A549 (cell line): ENCODE measurements around the gene TMEM179. TPM values are rescaled to one million over a fixed set of nuclear protein-coding genes. Genes with fewer than 3 reads are reported as not detected.
A peak's percentile ranks its signal among the peaks of the same experiment; 100 is the strongest.

Experiments
- ATAC-seq, 2 experiments: fragments of 200-7000 bp in 1 of 2; fragments of >200 bp in 1 of 2; cut with Nextera tagmentation in 1 of 2; cut with Tn5 transposase in 1 of 2; 3 replicates each; pipeline versions ENCODE4 v1.8.0 to v1.9.1; 2018 to 2020; ENCODE audit warnings: mild to moderate bottlenecking in 1 of 2, moderate library complexity in 1 of 2
- CTCF ChIA-PET: fragments of 300-600 bp; sonication (Branson Sonifier 250); formaldehyde crosslinking; extraction: SDS; loops from one replicate; lab custom pipeline; 2021; ENCODE audit warnings: antibody characterized with exemption, inconsistent platforms; lab: Yijun Ruan, JAX
- POLR2A ChIA-PET: fragments of 350-600 bp; formaldehyde crosslinking; extraction: SDS; loops from one replicate; lab custom pipeline; 2021; ENCODE audit warnings: antibody characterized with exemption, inconsistent platforms; lab: Yijun Ruan, JAX
- DNase-seq, 2 experiments: peaks; one replicate each; pipeline versions ENCODE4 v3.0.0 to v3.0.0-alpha.2; 2011 to 2016; ENCODE audit warnings: low read depth in 1 of 2, low spot score in 1 of 2
- FAIRE-seq: peaks from 2 replicates; lab custom pipeline; 2011; peaks lifted over from hg19 to GRCh38; lab: Jason Lieb, UNC
- H3K27ac ChIP-seq, 2 experiments: fragments of >200 bp; sonication (Bioruptor Twin); formaldehyde crosslinking; 3 replicates each; pipeline ENCODE4 v1.5.1; 2016 to 2017
- H3K4me1 ChIP-seq: fragments of >200 bp; sonication (Bioruptor Twin); formaldehyde crosslinking; 3 replicates; pipeline ENCODE4 v1.6.1; 2016
- H3K4me2 ChIP-seq: fragments of >200 bp; sonication (Bioruptor Twin); formaldehyde crosslinking; 3 replicates; pipeline ENCODE4 v1.6.1; 2016
- H3K4me3 ChIP-seq: fragments of >200 bp; sonication (Bioruptor Twin); formaldehyde crosslinking; 3 replicates; pipeline ENCODE4 v1.5.1; 2016
- H3K9me3 ChIP-seq: fragments of >200 bp; sonication (Bioruptor Twin); formaldehyde crosslinking; 3 replicates; pipeline ENCODE4 v1.6.1; 2016
- EP300 ChIP-seq, 2 experiments: fragments of >200 bp; sonication (Bioruptor Twin); formaldehyde crosslinking; IDR thresholded peaks; 2 replicates in 1 of 2; 3 replicates in 1 of 2; pipeline ENCODE4 v1.6.1; 2016 to 2017
- FOSL2 ChIP-seq, 2 experiments: fragments of 450-650 bp in 1 of 2; fragments of >200 bp in 1 of 2; sonication (Bioruptor Twin) in 1 of 2; formaldehyde crosslinking; IDR thresholded peaks; 2 replicates each; pipeline versions ENCODE4 v1.5.0 to v1.6.1; 2016 to 2020; ENCODE audit warnings: mild to moderate bottlenecking in 1 of 2, moderate library complexity in 1 of 2
- FOXS1 ChIP-seq: fragments of 250-450 bp; sonication (Bioruptor Pico); IDR thresholded peaks from 2 replicates; pipeline ENCODE4 v1.5.0; 2020; ENCODE audit warnings: mild to moderate bottlenecking, moderate library complexity
- GATA3 ChIP-seq: IDR thresholded peaks from 2 replicates; pipeline ENCODE4 v1.6.1; 2012; ENCODE audit warnings: borderline replicate concordance
- HOXB5 ChIP-seq: fragments of 250-450 bp; sonication (Bioruptor Pico); IDR thresholded peaks from 2 replicates; pipeline ENCODE4 v1.5.0; 2020; ENCODE audit warnings: mild to moderate bottlenecking, moderate library complexity
- JUN ChIP-seq, 2 experiments: fragments of >200 bp; sonication (Bioruptor Twin); formaldehyde crosslinking; IDR thresholded peaks; 2 replicates in 1 of 2; 3 replicates in 1 of 2; pipeline ENCODE4 v1.6.1; 2016 to 2017
- KDM5A ChIP-seq: fragments of 200-600 bp; sonication (generic); IDR thresholded peaks from 2 replicates; pipeline ENCODE4 v1.6.1; 2016; ENCODE audit warnings: antibody characterized with exemption, mild to moderate bottlenecking
- NFE2L2 ChIP-seq: fragments of 150-350 bp; conservative IDR thresholded peaks from 2 replicates; pipeline ENCODE4 v1.6.1; 2014; ENCODE audit warnings: low read length
- REST ChIP-seq: fragments of 200-600 bp; sonication (generic); IDR thresholded peaks from 2 replicates; pipeline ENCODE4 v1.6.1; 2016; ENCODE audit warnings: antibody characterized with exemption, mild to moderate bottlenecking, moderate library complexity
- SREBF2 ChIP-seq: fragments of 450-650 bp; IDR thresholded peaks from 2 replicates; pipeline ENCODE4 v1.6.1; 2014; ENCODE audit warnings: mild to moderate bottlenecking, moderate library complexity
- USF2 ChIP-seq: fragments of 450-650 bp; IDR thresholded peaks from 2 replicates; pipeline ENCODE4 v1.6.1; 2014; ENCODE audit warnings: antibody characterized with exemption
- WGBS: methylation state at CpG from one replicate; pipeline ENCODE4 v1.1.6; 2017; ENCODE audit errors: missing lambda C conversion rate; 5-methylcytosine and 5-hydroxymethylcytosine counted together
- polyA plus RNA-seq, 4 experiments: library from polyadenylated mRNA; depleted of rRNA in 3 of 4; stranded (reverse); fragments of >200 nt; fragmentation: RNase III in 1 of 4; extraction: RNeasy Plus Mini Kit Qiagen cat#74134 plus additional on column Dnase treatment in 1 of 4; gene quantifications; 2 replicates in 3 of 4; 3 replicates in 1 of 4; pipeline ENCODE4 v1.2.3, GENCODE V29; 2011 to 2017

Gene TMEM179
- polyA plus RNA-seq, 2 of the 4 experiments (the other 2 are of a cell fraction) = 0.63 TPM; not detected in 1

- Histone ChIP-seq H3K27ac (no peak overlapping the region), H3K4me3 (no peak overlapping the region), H3K4me2 (peak overlapping the region; percentile 44; the same call in 1 of the 3 replicates), H3K9me3 (no peaks in the 10 kb centered on the region), H3K4me1 (no peaks in the 10 kb centered on the region)
- WGBS = 4% methylated on average over 12 of the region's 24 CpGs
- DNase-seq = no peak
- ChIA-PET CTCF (interaction anchor here (0.5 to 1.8 kb wide), 8 partner anchors 10 to 468 kb away, joined by 3 to 6 read pairs (median 3); no protein-coding TSS in a partner anchor), POLR2A (interaction anchor here (0.7 kb wide), 1 partner anchor 9 kb away, joined by 3 read pairs; no protein-coding TSS in a partner anchor)
- ATAC-seq = peak in 1 of 2 experiments; percentile 19; a peak in 3 of 6 replicates
- FAIRE-seq = no peak
- no peak for TF ChIP-seq EP300 (IDR thresholded peaks at IDR 0.05)
These were observed 58.5 kb downstream of the TMEM179 start for GRCh38 chr14:104545942-104546501.

DNA sequence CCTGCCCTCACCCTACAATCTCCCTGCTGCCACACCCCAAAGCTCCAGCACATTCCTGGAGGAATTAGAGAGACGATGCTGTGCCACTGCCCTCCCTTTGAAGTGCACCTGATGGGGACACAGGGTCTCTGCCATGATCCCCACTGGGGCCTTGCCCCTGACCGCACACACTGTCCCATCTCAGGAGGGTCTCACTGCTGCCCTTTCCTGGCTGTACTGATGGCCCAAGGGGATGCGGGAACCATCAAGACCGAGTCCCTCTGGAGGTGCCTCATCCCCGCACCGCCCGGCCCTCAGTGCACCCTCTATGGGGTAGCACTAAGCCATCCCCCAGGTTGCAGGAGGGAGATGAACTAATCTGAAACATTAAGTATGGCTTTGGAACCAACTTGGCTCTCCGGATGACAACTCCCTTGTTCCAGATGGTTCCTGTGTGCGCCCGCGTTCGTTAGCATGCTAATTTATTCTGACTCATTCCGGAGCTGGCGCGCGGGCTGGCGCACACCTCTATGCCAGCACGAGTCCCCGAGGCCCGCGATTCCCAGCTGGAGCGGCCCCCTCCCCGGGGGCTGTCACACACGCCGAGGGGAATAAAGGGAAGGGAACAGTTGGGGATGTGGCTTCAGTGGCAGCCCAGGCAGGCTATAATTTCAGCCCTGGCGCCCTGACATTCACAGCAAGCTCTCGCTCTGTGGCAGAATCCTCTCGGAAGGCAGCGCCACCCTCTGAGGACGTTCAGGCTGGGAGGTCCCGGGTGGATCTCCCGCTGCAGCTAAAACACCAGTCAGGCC, 59.2 kb downstream of the TMEM179 start:
- no peak for FAIRE-seq
- H3K4me3 ChIP-seq = no peak overlapping the region
- TF ChIP-seq USF2 = no peak
- TF ChIP-seq FOXS1 = no peak
- no peak for TF ChIP-seq GATA3
- TF ChIP-seq REST = no peak
- TF ChIP-seq JUN (IDR thresholded peaks at IDR 0.05) = no peak
- TF ChIP-seq HOXB5 (CRISPR knock-in tag) = no peak
- no peak for TF ChIP-seq NFE2L2
- TF ChIP-seq FOSL2 (IDR thresholded peaks at IDR 0.05) = no peak
- TF ChIP-seq FOSL2 (CRISPR knock-in tag; IDR thresholded peaks at IDR 0.05) = no peak
- WGBS = 31% methylated on average over 31 of the region's 32 CpGs
- ChIA-PET POLR2A (no interaction called here), CTCF (interaction anchor here (0.8 to 1.6 kb wide), 6 partner anchors 13 to 467 kb away, joined by 3 to 4 read pairs (median 3); no protein-coding TSS in a partner anchor)
- no peak overlapping the region for H3K27ac ChIP-seq
- H3K4me1 ChIP-seq = no peaks in the 10 kb centered on the region
- no peak overlapping the region for H3K4me2 ChIP-seq
- no peak for DNase-seq
- peak in 1 of 2 experiments; percentile 17; a peak in 2 of 6 replicates for ATAC-seq
- H3K9me3 ChIP-seq = no peaks in the 10 kb centered on the region

DNA sequence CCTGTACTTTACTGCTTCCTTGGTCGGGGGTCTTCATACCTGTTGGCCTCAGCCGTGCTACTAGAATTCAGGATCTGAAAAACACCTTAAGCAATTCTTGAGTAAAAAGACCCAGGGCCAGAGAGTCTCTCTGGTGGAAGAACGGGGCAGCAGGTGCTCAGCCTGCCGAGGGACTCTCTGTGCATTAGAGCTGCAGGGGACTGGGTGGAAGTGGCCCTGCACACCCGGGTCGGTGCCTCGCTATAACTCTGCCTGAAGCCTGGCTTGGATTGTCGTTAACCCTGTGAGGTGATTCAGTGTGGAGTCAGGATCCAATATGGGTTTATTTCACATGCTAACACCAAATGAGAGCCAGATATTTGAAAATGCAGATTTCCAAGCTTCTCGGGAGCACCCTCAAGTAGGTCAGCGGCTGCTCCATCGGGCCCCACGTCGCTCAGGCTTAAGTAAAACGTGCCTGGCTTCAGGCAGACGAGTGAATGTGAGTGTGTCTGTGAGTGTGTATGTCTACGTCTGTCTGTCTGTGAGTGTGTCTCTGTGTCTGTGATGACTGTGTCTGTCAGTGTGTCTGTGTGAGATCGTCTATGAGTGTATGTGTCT, 60.1 kb downstream of the TMEM179 start:
- TF ChIP-seq KDM5A = no peak
- TF ChIP-seq EP300 (IDR thresholded peaks at IDR 0.05) = no peak
- TF ChIP-seq SREBF2 = no peak
- ChIA-PET POLR2A (no interaction called here), CTCF (interaction anchor here (1.2 to 1.6 kb wide), 4 partner anchors 10 to 407 kb away, joined by 3 read pairs; no protein-coding TSS in a partner anchor)
- no peaks in the 10 kb centered on the region for H3K9me3 ChIP-seq
- DNase-seq (no peak), ATAC-seq (peak in 1 of 2 experiments; percentile 19; a peak in 2 of 6 replicates), FAIRE-seq (no peak)
- no peaks in the 10 kb centered on the region for H3K4me1 ChIP-seq
- no peak overlapping the region for H3K4me2 ChIP-seq
- WGBS = 14% methylated on average over 15 of the region's 17 CpGs
- H3K4me3 ChIP-seq = no peak overlapping the region
- no peak overlapping the region for H3K27ac ChIP-seq
